ENCODE data around the gene IFT74. TPM values are rescaled to one million over a fixed set of nuclear protein-coding genes. Genes with fewer than 3 reads are reported as not detected.

IFT74 gene
- total RNA-seq, 1 experiment from 2014 or later: 15.2 TPM

- POLR2A ChIA-PET: interaction anchor here (1.3 kb wide), 1 partner anchor 22 kb away, joined by 3 read pairs; no protein-coding TSS in a partner anchor
- Mint-ChIP-seq H3K4me3 (no peak overlapping the region), H3K9me3 (no peaks in the 10 kb centered on the region), H3K27me3 (ENCODE audit: low read depth) (no peaks in the 10 kb centered on the region; the same call in 1 of the 2 replicates), H3K27ac (no peak overlapping the region), H3K36me3 (no peaks in the 10 kb centered on the region), H3K4me1 (peaks cover 17% of the 10 kb centered on the region)
- CTCF ChIA-PET: no interaction called here
- DNase-seq (ENCODE audit: low spot score): no peak
- ATAC-seq: no peak
- TF ChIP-seq USF2 (CRISPR knock-in tag; IDR thresholded peaks at IDR 0.05) (no peak), ZNF138 (CRISPR knock-in tag; conservative IDR thresholded peaks at IDR 0.05) (no peak), MYBL2 (CRISPR knock-in tag; IDR thresholded peaks at IDR 0.05) (no peak), ZNF121 (CRISPR knock-in tag; IDR thresholded peaks at IDR 0.05) (no peak)
Observed at GRCh38 chr9:26954050-26954508, 2.1 kb upstream of the IFT74 start.

GRCh38 chr9:26955222-26955903 is 849 bp upstream of the IFT74 start:
- DNase-seq (ENCODE audit: low spot score) (no peak), ATAC-seq (no peak)
- Mint-ChIP-seq H3K4me3 (peak overlapping the region; percentile 90), H3K27ac (peak overlapping the region; percentile 93), H3K4me1 (peaks cover 14% of the 10 kb centered on the region), H3K9me3 (no peaks in the 10 kb centered on the region), H3K36me3 (no peaks in the 10 kb centered on the region), H3K27me3 (ENCODE audit: low read depth) (no peaks in the 10 kb centered on the region; the same call in 1 of the 2 replicates)
- ChIA-PET CTCF (interaction anchor here (0.6 to 2.0 kb wide), 7 partner anchors 8 to 268 kb away, joined by 3 to 18 read pairs (median 6); partner anchors contain the start of genes CAAP1 and PLAA), POLR2A (interaction anchor here (1.3 to 2.2 kb wide), 5 partner anchors 8 to 63 kb away, joined by 3 to 12 read pairs (median 9); partner anchors contain the start of genes CAAP1 and PLAA)
- TF ChIP-seq, protein P1, sequence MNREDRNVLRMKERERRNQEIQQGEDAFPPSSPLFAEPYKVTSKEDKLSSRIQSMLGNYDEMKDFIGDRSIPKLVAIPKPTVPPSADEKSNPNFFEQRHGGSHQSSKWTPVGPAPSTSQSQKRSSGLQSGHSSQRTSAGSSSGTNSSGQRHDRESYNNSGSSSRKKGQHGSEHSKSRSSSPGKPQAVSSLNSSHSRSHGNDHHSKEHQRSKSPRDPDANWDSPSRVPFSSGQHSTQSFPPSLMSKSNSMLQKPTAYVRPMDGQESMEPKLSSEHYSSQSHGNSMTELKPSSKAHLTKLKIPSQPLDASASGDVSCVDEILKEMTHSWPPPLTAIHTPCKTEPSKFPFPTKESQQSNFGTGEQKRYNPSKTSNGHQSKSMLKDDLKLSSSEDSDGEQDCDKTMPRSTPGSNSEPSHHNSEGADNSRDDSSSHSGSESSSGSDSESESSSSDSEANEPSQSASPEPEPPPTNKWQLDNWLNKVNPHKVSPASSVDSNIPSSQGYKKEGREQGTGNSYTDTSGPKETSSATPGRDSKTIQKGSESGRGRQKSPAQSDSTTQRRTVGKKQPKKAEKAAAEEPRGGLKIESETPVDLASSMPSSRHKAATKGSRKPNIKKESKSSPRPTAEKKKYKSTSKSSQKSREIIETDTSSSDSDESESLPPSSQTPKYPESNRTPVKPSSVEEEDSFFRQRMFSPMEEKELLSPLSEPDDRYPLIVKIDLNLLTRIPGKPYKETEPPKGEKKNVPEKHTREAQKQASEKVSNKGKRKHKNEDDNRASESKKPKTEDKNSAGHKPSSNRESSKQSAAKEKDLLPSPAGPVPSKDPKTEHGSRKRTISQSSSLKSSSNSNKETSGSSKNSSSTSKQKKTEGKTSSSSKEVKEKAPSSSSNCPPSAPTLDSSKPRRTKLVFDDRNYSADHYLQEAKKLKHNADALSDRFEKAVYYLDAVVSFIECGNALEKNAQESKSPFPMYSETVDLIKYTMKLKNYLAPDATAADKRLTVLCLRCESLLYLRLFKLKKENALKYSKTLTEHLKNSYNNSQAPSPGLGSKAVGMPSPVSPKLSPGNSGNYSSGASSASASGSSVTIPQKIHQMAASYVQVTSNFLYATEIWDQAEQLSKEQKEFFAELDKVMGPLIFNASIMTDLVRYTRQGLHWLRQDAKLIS (CRISPR knock-in tag; IDR thresholded peaks at IDR 0.05; ENCODE audit: borderline replicate concordance): no peak
- TF ChIP-seq, protein P2, sequence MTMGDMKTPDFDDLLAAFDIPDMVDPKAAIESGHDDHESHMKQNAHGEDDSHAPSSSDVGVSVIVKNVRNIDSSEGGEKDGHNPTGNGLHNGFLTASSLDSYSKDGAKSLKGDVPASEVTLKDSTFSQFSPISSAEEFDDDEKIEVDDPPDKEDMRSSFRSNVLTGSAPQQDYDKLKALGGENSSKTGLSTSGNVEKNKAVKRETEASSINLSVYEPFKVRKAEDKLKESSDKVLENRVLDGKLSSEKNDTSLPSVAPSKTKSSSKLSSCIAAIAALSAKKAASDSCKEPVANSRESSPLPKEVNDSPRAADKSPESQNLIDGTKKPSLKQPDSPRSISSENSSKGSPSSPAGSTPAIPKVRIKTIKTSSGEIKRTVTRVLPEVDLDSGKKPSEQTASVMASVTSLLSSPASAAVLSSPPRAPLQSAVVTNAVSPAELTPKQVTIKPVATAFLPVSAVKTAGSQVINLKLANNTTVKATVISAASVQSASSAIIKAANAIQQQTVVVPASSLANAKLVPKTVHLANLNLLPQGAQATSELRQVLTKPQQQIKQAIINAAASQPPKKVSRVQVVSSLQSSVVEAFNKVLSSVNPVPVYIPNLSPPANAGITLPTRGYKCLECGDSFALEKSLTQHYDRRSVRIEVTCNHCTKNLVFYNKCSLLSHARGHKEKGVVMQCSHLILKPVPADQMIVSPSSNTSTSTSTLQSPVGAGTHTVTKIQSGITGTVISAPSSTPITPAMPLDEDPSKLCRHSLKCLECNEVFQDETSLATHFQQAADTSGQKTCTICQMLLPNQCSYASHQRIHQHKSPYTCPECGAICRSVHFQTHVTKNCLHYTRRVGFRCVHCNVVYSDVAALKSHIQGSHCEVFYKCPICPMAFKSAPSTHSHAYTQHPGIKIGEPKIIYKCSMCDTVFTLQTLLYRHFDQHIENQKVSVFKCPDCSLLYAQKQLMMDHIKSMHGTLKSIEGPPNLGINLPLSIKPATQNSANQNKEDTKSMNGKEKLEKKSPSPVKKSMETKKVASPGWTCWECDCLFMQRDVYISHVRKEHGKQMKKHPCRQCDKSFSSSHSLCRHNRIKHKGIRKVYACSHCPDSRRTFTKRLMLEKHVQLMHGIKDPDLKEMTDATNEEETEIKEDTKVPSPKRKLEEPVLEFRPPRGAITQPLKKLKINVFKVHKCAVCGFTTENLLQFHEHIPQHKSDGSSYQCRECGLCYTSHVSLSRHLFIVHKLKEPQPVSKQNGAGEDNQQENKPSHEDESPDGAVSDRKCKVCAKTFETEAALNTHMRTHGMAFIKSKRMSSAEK (CRISPR knock-in tag; IDR thresholded peaks at IDR 0.05; ENCODE audit: borderline replicate concordance): no peak
- no peak for TF ChIP-seq TEAD4 (CRISPR knock-in tag; IDR thresholded peaks at IDR 0.05)

GRCh38 chr9:26956860-26957233 is 635 bp downstream of the IFT74 start:
- CTCF ChIA-PET: interaction anchor here (1.0 kb wide), 1 partner anchor 28 kb away, joined by 3 read pairs; no protein-coding TSS in a partner anchor
- DNase-seq (ENCODE audit: low spot score) (no peak), ATAC-seq (no peak)
- H3K27me3 Mint-ChIP-seq (ENCODE audit: low read depth): no peaks in the 10 kb centered on the region; the same call in 1 of the 2 replicates
- peaks cover 17% of the 10 kb centered on the region for H3K4me1 Mint-ChIP-seq
- peak overlapping the region; percentile 93 for H3K27ac Mint-ChIP-seq
- H3K9me3 Mint-ChIP-seq: no peaks in the 10 kb centered on the region
- TF ChIP-seq E2F4 (CRISPR knock-in tag; IDR thresholded peaks at IDR 0.05; ENCODE audit: borderline replicate concordance, low read depth) (no peak), ZBTB21 (CRISPR knock-in tag; IDR thresholded peaks at IDR 0.05; ENCODE audit: borderline replicate concordance) (no peak), PRDM15 (CRISPR knock-in tag; IDR thresholded peaks at IDR 0.05) (no peak)
- TF ChIP-seq, protein P3, sequence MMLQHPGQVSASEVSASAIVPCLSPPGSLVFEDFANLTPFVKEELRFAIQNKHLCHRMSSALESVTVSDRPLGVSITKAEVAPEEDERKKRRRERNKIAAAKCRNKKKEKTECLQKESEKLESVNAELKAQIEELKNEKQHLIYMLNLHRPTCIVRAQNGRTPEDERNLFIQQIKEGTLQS (CRISPR knock-in tag; conservative IDR thresholded peaks at IDR 0.05): no peak
- H3K4me3 Mint-ChIP-seq: peak overlapping the region; percentile 90
- POLR2A ChIA-PET: interaction anchor here (1.3 to 2.2 kb wide), 4 partner anchors 10 to 65 kb away, joined by 5 to 12 read pairs (median 10); partner anchors contain the start of genes CAAP1 and PLAA
- no peaks in the 10 kb centered on the region; the same call in 1 of the 2 replicates for H3K36me3 Mint-ChIP-seq

Data from WTC11 (cell line).